ENCODE data around the gene PDCD10.
A peak's percentile ranks its signal among the peaks of the same experiment; 100 is the strongest.

The PDCD10 gene

GRCh38 chr3:167750272-167750971 lies 15.7 kb upstream of the PDCD10 start:
- Histone ChIP-seq H3K27ac (ENCODE audit: low read depth in 2 of 2, low read length in 2 of 2) (no peak overlapping the region), H3K4me3 (ENCODE audit: low read length in 2 of 2) (no peak overlapping the region), H3K36me3 (ENCODE audit: control insufficient read depth in 2 of 2, insufficient read depth in 2 of 2, low read length in 2 of 2) (no peaks in the 10 kb centered on the region), H3K27me3 (ENCODE audit: control insufficient read depth in 2 of 2, insufficient read depth in 2 of 2, low read length in 2 of 2) (no peaks in the 10 kb centered on the region), H3K9ac (ENCODE audit: low read depth in 1 of 2, low read length in 2 of 2) (no peak overlapping the region), H3K4me1 (ENCODE audit: control insufficient read depth in 2 of 2, insufficient read depth in 2 of 2, low read length in 2 of 2) (no peaks in the 10 kb centered on the region), H3K9me3 (ENCODE audit: control insufficient read depth in 2 of 2, low read length in 2 of 2) (no peaks in the 10 kb centered on the region)

DNA sequence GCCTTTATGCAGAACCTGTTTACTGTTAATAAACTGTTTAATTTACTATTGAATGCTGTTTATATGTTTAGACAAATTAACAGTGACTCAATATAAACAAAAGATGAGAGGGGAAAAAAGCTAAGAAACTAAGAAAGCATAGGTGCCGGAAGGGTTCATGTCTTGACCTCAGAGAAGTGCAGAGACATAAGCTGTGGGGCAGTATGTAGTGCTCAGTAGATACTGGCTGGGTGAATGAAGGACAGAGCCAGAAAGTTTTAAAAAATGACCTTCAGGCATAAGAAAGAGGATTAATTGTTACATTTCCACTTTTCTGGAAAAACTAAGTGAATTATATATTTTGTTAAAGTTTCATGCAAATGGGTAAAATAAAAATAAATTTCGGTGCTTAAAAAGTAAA lies 15.0 kb upstream of the PDCD10 start:
- no peaks in the 10 kb centered on the region for H3K27me3 ChIP-seq (ENCODE audit: control insufficient read depth in 2 of 2, insufficient read depth in 2 of 2, low read length in 2 of 2)
- no peaks in the 10 kb centered on the region for H3K9me3 ChIP-seq (ENCODE audit: control insufficient read depth in 2 of 2, low read length in 2 of 2)
- no peaks in the 10 kb centered on the region for H3K4me1 ChIP-seq (ENCODE audit: control insufficient read depth in 2 of 2, insufficient read depth in 2 of 2, low read length in 2 of 2)
- no peak overlapping the region for H3K27ac ChIP-seq (ENCODE audit: low read depth in 2 of 2, low read length in 2 of 2)
- no peaks in the 10 kb centered on the region for H3K36me3 ChIP-seq (ENCODE audit: control insufficient read depth in 2 of 2, insufficient read depth in 2 of 2, low read length in 2 of 2)
- no peak overlapping the region for H3K9ac ChIP-seq (ENCODE audit: low read depth in 1 of 2, low read length in 2 of 2)
- H3K4me3 ChIP-seq (ENCODE audit: low read length in 2 of 2): no peak overlapping the region

DNA sequence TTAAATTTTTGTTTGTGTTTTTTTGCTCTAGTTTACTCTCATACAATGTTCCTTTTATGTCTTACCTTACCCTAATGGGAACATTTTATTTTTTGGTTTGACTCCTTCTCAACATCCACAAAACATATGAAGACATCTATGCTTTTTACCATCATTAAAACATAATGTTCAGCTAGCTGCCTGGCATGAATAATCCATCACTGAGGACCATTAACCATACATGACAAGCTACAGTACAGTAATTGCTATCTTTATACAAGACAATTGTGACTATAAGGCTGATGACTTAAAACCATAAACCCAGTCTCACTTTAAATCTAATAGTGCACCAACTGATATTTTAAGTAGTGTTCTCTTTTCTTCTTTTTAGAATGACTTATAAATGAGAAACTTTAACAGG lies 14.5 kb upstream of the PDCD10 start:
- H3K27me3 ChIP-seq (ENCODE audit: control insufficient read depth in 2 of 2, insufficient read depth in 2 of 2, low read length in 2 of 2): no peaks in the 10 kb centered on the region
- H3K4me3 ChIP-seq (ENCODE audit: low read length in 2 of 2): no peak overlapping the region
- no peaks in the 10 kb centered on the region for H3K4me1 ChIP-seq (ENCODE audit: control insufficient read depth in 2 of 2, insufficient read depth in 2 of 2, low read length in 2 of 2)
- no peaks in the 10 kb centered on the region for H3K9me3 ChIP-seq (ENCODE audit: control insufficient read depth in 2 of 2, low read length in 2 of 2)
- no peak overlapping the region for H3K9ac ChIP-seq (ENCODE audit: low read depth in 1 of 2, low read length in 2 of 2)
- no peak overlapping the region for H3K27ac ChIP-seq (ENCODE audit: low read depth in 2 of 2, low read length in 2 of 2)
- no peaks in the 10 kb centered on the region for H3K36me3 ChIP-seq (ENCODE audit: control insufficient read depth in 2 of 2, insufficient read depth in 2 of 2, low read length in 2 of 2)

DNA sequence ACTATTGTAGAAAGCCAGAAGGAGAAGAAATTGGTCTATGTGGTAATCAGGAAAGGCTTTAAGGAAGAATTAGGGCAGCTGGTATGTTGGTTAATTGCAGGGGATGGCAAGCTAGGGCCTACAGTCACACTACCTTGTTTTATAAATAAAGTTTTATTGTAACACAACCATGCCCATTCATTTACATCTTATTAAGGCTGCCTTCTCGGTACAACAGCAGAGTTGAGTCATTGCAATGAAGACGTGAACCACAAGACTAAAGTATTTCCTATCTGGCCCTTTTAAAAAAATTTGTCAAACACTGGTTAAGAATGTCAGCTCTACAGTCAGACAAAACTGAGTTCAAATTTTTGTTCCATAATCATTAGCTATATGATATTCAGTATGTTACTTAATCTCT lies 9.1 kb upstream of the PDCD10 start:
- H3K27ac ChIP-seq (ENCODE audit: low read depth in 2 of 2, low read length in 2 of 2): no peak overlapping the region
- H3K4me1 ChIP-seq (ENCODE audit: control insufficient read depth in 2 of 2, insufficient read depth in 2 of 2, low read length in 2 of 2): no peaks in the 10 kb centered on the region
- H3K4me3 ChIP-seq (ENCODE audit: low read length in 2 of 2): no peak overlapping the region
- H3K27me3 ChIP-seq (ENCODE audit: control insufficient read depth in 2 of 2, insufficient read depth in 2 of 2, low read length in 2 of 2): no peaks in the 10 kb centered on the region
- H3K9me3 ChIP-seq (ENCODE audit: control insufficient read depth in 2 of 2, low read length in 2 of 2): no peaks in the 10 kb centered on the region
- H3K36me3 ChIP-seq (ENCODE audit: control insufficient read depth in 2 of 2, insufficient read depth in 2 of 2, low read length in 2 of 2): no peaks in the 10 kb centered on the region
- H3K9ac ChIP-seq (ENCODE audit: low read depth in 1 of 2, low read length in 2 of 2): no peak overlapping the region

DNA sequence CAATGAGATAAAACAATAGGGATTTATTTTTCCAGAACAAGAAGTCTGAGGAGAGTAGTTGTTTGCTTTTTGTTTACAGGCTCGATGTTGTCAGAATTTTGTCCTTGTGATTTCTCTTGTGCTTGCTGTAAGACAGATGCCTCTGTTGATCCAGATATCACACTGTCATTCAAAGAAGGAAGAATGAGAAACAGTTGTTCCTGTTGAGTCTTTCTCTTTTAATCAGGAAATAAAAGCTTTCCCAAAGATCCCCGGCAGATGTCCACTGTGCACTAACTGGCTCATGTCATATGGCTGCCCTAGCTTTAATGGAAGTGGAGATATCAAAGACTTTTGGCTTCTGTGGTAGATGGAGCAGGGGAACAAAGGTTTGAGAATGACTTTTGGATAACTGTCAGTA lies 7.6 kb upstream of the PDCD10 start:
- H3K4me3 ChIP-seq (ENCODE audit: low read length in 2 of 2): no peak overlapping the region
- no peaks in the 10 kb centered on the region for H3K27me3 ChIP-seq (ENCODE audit: control insufficient read depth in 2 of 2, insufficient read depth in 2 of 2, low read length in 2 of 2)
- H3K9ac ChIP-seq (ENCODE audit: low read depth in 1 of 2, low read length in 2 of 2): no peak overlapping the region
- H3K4me1 ChIP-seq (ENCODE audit: control insufficient read depth in 2 of 2, insufficient read depth in 2 of 2, low read length in 2 of 2): no peaks in the 10 kb centered on the region
- H3K9me3 ChIP-seq (ENCODE audit: control insufficient read depth in 2 of 2, low read length in 2 of 2): no peaks in the 10 kb centered on the region
- H3K36me3 ChIP-seq (ENCODE audit: control insufficient read depth in 2 of 2, insufficient read depth in 2 of 2, low read length in 2 of 2): no peaks in the 10 kb centered on the region
- H3K27ac ChIP-seq (ENCODE audit: low read depth in 2 of 2, low read length in 2 of 2): no peak overlapping the region

- no peaks in the 10 kb centered on the region for H3K27me3 ChIP-seq (ENCODE audit: control insufficient read depth in 2 of 2, insufficient read depth in 2 of 2, low read length in 2 of 2)
- H3K27ac ChIP-seq (ENCODE audit: low read depth in 2 of 2, low read length in 2 of 2): no peak overlapping the region
- H3K9me3 ChIP-seq (ENCODE audit: control insufficient read depth in 2 of 2, low read length in 2 of 2): no peaks in the 10 kb centered on the region
Observed at GRCh38 chr3:167740961-167741587, 6.4 kb upstream of the PDCD10 start.

GRCh38 chr3:167739190-167739810 lies 4.6 kb upstream of the PDCD10 start:
- H3K4me1 ChIP-seq (ENCODE audit: control insufficient read depth in 2 of 2, insufficient read depth in 2 of 2, low read length in 2 of 2): peaks cover 10 to 12% of the 10 kb centered on the region in 2 donors
- no peak overlapping the region for H3K9ac ChIP-seq (ENCODE audit: low read depth in 1 of 2, low read length in 2 of 2)
- H3K36me3 ChIP-seq (ENCODE audit: control insufficient read depth in 2 of 2, insufficient read depth in 2 of 2, low read length in 2 of 2): no peaks in the 10 kb centered on the region
- no peak overlapping the region for H3K4me3 ChIP-seq (ENCODE audit: low read length in 2 of 2)
- H3K27ac ChIP-seq (ENCODE audit: low read depth in 2 of 2, low read length in 2 of 2): no peak overlapping the region
- no peaks in the 10 kb centered on the region for H3K27me3 ChIP-seq (ENCODE audit: control insufficient read depth in 2 of 2, insufficient read depth in 2 of 2, low read length in 2 of 2)
- no peaks in the 10 kb centered on the region for H3K9me3 ChIP-seq (ENCODE audit: control insufficient read depth in 2 of 2, low read length in 2 of 2)

More at GRCh38 chr3:167740961-167741587, 6.4 kb upstream of the PDCD10 start:
- H3K4me1 ChIP-seq (ENCODE audit: control insufficient read depth in 2 of 2, insufficient read depth in 2 of 2, low read length in 2 of 2): peaks cover 7% of the 10 kb centered on the region in 2 donors
- H3K4me3 ChIP-seq (ENCODE audit: low read length in 2 of 2): no peak overlapping the region
- H3K36me3 ChIP-seq (ENCODE audit: control insufficient read depth in 2 of 2, insufficient read depth in 2 of 2, low read length in 2 of 2): no peaks in the 10 kb centered on the region
- H3K9ac ChIP-seq (ENCODE audit: low read depth in 1 of 2, low read length in 2 of 2): no peak overlapping the region

DNA sequence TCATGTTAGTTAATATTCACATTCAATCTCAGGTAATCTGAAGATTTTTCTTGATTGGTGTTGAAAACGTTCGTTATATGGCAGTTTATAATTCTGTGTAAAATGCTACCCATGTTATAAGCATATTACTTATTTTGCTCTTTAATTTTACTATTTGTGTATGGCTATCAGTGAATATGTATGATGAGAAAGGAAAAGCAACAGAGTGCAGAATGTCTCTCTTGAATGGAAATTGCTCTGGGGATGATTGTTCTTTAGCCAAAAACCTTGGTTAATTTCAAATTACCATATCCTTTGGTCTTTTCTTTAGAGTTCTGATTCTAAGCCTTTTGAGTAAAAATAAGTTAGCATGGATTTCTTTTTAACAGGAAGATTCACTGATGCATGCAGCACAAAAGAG lies 3.3 kb upstream of the PDCD10 start:
- Histone ChIP-seq H3K4me3 (ENCODE audit: low read length in 2 of 2) (no peak overlapping the region), H3K4me1 (ENCODE audit: control insufficient read depth in 2 of 2, insufficient read depth in 2 of 2, low read length in 2 of 2) (peaks cover 15 to 18% of the 10 kb centered on the region in 2 donors), H3K9me3 (ENCODE audit: control insufficient read depth in 2 of 2, low read length in 2 of 2) (no peaks in the 10 kb centered on the region), H3K27ac (ENCODE audit: low read depth in 2 of 2, low read length in 2 of 2) (no peak overlapping the region), H3K36me3 (ENCODE audit: control insufficient read depth in 2 of 2, insufficient read depth in 2 of 2, low read length in 2 of 2) (no peaks in the 10 kb centered on the region), H3K9ac (ENCODE audit: low read depth in 1 of 2, low read length in 2 of 2) (no peak overlapping the region), H3K27me3 (ENCODE audit: control insufficient read depth in 2 of 2, insufficient read depth in 2 of 2, low read length in 2 of 2) (no peaks in the 10 kb centered on the region)

DNA sequence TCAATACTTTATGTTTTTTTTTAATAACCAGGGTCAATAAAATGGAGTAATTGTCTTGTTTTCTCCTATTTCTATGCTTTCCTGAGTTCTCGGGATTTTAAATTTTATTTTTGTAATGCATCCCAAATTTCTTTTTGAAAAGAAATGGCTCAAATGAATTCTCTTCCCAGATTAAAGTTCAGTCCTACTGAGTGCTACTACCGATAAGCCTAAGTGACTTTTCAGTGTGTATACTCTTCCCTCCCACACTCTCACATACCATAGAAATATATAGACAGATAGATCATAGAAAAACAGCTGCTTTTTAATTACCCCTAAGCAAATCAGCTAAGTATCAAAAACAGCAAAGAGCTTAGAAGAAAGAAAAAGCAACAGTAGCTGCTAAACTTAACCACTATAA lies 2.3 kb upstream of the PDCD10 start:
- no peak overlapping the region for H3K4me3 ChIP-seq (ENCODE audit: low read length in 2 of 2)
- H3K9me3 ChIP-seq (ENCODE audit: control insufficient read depth in 2 of 2, low read length in 2 of 2): no peaks in the 10 kb centered on the region
- H3K36me3 ChIP-seq (ENCODE audit: control insufficient read depth in 2 of 2, insufficient read depth in 2 of 2, low read length in 2 of 2): no peaks in the 10 kb centered on the region
- no peaks in the 10 kb centered on the region for H3K27me3 ChIP-seq (ENCODE audit: control insufficient read depth in 2 of 2, insufficient read depth in 2 of 2, low read length in 2 of 2)
- H3K9ac ChIP-seq (ENCODE audit: low read depth in 1 of 2, low read length in 2 of 2): no peak overlapping the region
- H3K27ac ChIP-seq (ENCODE audit: low read depth in 2 of 2, low read length in 2 of 2): no peak overlapping the region
- H3K4me1 ChIP-seq (ENCODE audit: control insufficient read depth in 2 of 2, insufficient read depth in 2 of 2, low read length in 2 of 2): peaks cover 16 to 24% of the 10 kb centered on the region in 2 donors

- Histone ChIP-seq H3K27ac (ENCODE audit: low read depth in 2 of 2, low read length in 2 of 2) (no peak overlapping the region), H3K4me3 (ENCODE audit: low read length in 2 of 2) (peak overlapping the region; percentile 98 to 100), H3K36me3 (ENCODE audit: control insufficient read depth in 2 of 2, insufficient read depth in 2 of 2, low read length in 2 of 2) (no peaks in the 10 kb centered on the region), H3K27me3 (ENCODE audit: control insufficient read depth in 2 of 2, insufficient read depth in 2 of 2, low read length in 2 of 2) (no peaks in the 10 kb centered on the region), H3K9me3 (ENCODE audit: control insufficient read depth in 2 of 2, low read length in 2 of 2) (no peaks in the 10 kb centered on the region), H3K4me1 (ENCODE audit: control insufficient read depth in 2 of 2, insufficient read depth in 2 of 2, low read length in 2 of 2) (peaks cover 16 to 24% of the 10 kb centered on the region in 2 donors), H3K9ac (ENCODE audit: low read depth in 1 of 2, low read length in 2 of 2) (peak overlapping the region; percentile 71 to 77)
Observed at GRCh38 chr3:167736264-167736787, 1.6 kb upstream of the PDCD10 start.

All from mucosa of rectum (tissue), 2 donors.